HEK293T (cell line): ENCODE measurements around the gene SLC22A16.
"Not testable (repeated sequence)": the region's sequence is repeated elsewhere in the genome, so short reads cannot be mapped to it uniquely, and the experiment has no call there.

Experiments used
- CTCF ChIA-PET: fragments of 350-600 bp; formaldehyde crosslinking; extraction: SDS; loops from one replicate; lab custom pipeline; 2021; ENCODE audit warnings: antibody characterized with exemption, inconsistent platforms; lab: Yijun Ruan, JAX
- POLR2A ChIA-PET: fragments of 350-600 bp; formaldehyde crosslinking; extraction: SDS; loops from one replicate; lab custom pipeline; 2020; ENCODE audit warnings: antibody characterized with exemption, inconsistent platforms; lab: Yijun Ruan, JAX
- DNase-seq: peaks from one replicate; pipeline ENCODE4 v3.0.0; 2012; ENCODE audit warnings: mixed read lengths; ENCODE audit errors: extremely low spot score
- ARNT ChIP-seq: fragments of 450-650 bp; IDR thresholded peaks from 2 replicates; pipeline ENCODE4 v1.6.1; 2017; ENCODE audit warnings: mild to moderate bottlenecking
- BHLHE40 ChIP-seq: fragments of 450-650 bp; IDR thresholded peaks from 2 replicates; pipeline ENCODE4 v1.6.1; 2016; ENCODE audit warnings: mild to moderate bottlenecking, moderate library complexity, borderline replicate concordance
- CTBP1 ChIP-seq: fragments of 450-650 bp; IDR thresholded peaks from 2 replicates; pipeline ENCODE4 v1.6.1; 2016; ENCODE audit warnings: borderline replicate concordance
- ELF4 ChIP-seq: fragments of 450-650 bp; IDR thresholded peaks from 2 replicates; pipeline ENCODE4 v1.6.1; 2017; ENCODE audit warnings: antibody characterized with exemption
- FOXA1 ChIP-seq: fragments of 450-650 bp; IDR thresholded peaks from 2 replicates; pipeline ENCODE4 v1.6.1; 2016; ENCODE audit warnings: mild to moderate bottlenecking
- FOXK2 ChIP-seq: fragments of 450-650 bp; IDR thresholded peaks from 2 replicates; pipeline ENCODE4 v1.6.1; 2016; ENCODE audit warnings: mild to moderate bottlenecking
- FOXM1 ChIP-seq: fragments of 450-650 bp; IDR thresholded peaks from 2 replicates; pipeline ENCODE4 v1.6.1; 2017; ENCODE audit warnings: mild to moderate bottlenecking, borderline replicate concordance
- HDGF ChIP-seq: fragments of 450-650 bp; IDR thresholded peaks from 2 replicates; pipeline ENCODE4 v1.6.1; 2017; ENCODE audit warnings: antibody characterized with exemption, borderline replicate concordance
- L3MBTL2 ChIP-seq: fragments of 450-650 bp; conservative IDR thresholded peaks from 2 replicates; pipeline ENCODE4 v1.6.1; 2016; ENCODE audit warnings: mild to moderate bottlenecking
- LEF1 ChIP-seq: fragments of 450-650 bp; IDR thresholded peaks from 2 replicates; pipeline ENCODE4 v1.6.1; 2017; ENCODE audit warnings: mild to moderate bottlenecking, borderline replicate concordance
- NFRKB ChIP-seq: fragments of 450-650 bp; IDR thresholded peaks from 2 replicates; pipeline ENCODE4 v1.6.1; 2016; ENCODE audit warnings: mild to moderate bottlenecking, moderate library complexity
- SP1 ChIP-seq: fragments of 450-650 bp; IDR thresholded peaks from 2 replicates; pipeline ENCODE4 v1.6.1; 2017
- SUZ12 ChIP-seq: fragments of 450-650 bp; IDR thresholded peaks from 2 replicates; pipeline ENCODE4 v1.6.1; 2016; ENCODE audit warnings: mild to moderate bottlenecking
- TARDBP ChIP-seq: fragments of 450-650 bp; IDR thresholded peaks from 2 replicates; pipeline ENCODE4 v1.6.1; 2016
- ZNF384 ChIP-seq: fragments of 450-650 bp; IDR thresholded peaks from 2 replicates; pipeline ENCODE4 v1.6.1; 2016
- TF ChIP-seq, protein P1 (sequence below): fragments of 450-650 bp; IDR thresholded peaks from 2 replicates; pipeline ENCODE4 v1.6.1; 2016

The SLC22A16 gene

DNA sequence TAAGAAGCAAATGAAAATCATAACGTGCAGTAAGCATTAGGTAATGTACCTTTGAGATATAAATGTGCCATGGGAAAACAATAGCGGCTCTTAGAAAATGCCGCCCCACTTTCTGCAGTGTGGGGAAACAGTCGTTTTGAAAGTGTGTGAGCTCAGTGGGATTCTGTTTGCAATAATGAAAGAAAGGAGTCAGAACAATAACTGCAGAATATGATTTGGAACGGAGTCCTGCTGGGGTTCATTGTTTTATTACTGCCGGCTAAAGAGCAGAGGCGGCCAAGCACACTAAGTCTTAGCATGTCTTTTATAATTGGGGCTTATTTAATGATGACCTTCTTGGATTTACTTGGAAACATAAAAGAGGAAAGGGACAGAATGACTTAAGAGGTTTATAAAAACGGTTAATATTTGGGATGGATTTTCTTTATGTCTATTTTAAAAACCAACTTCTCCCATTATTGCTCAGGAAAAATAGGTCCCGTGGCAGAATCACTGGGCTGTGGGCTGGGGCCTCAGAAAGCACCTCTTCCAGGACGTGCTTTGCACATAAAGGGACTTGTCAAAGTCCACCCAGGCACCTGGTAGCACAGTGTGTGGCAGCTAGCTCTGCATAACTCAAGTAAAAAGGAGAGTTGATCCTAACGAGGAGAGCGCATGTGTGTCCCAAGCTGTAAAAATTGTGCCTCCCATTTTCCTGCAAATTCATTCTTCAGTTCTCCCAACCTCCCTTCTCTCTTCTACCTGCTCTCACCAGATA lies 44.0 kb upstream of the SLC22A16 start:
- ChIA-PET POLR2A (no interaction called here), CTCF (no interaction called here)
- no peak for DNase-seq
- TF ChIP-seq FOXA1 (no peak), CTBP1 (no peak), HDGF (no peak), NFRKB (no peak), ZNF384 (no peak), FOXK2 (no peak), L3MBTL2 (no peak), FOXM1 (no peak), ELF4 (no peak), SP1 (no peak), BHLHE40 (no peak), TARDBP (no peak), SUZ12 (no peak), LEF1 (no peak), ARNT (no peak)
- TF ChIP-seq, protein P1, sequence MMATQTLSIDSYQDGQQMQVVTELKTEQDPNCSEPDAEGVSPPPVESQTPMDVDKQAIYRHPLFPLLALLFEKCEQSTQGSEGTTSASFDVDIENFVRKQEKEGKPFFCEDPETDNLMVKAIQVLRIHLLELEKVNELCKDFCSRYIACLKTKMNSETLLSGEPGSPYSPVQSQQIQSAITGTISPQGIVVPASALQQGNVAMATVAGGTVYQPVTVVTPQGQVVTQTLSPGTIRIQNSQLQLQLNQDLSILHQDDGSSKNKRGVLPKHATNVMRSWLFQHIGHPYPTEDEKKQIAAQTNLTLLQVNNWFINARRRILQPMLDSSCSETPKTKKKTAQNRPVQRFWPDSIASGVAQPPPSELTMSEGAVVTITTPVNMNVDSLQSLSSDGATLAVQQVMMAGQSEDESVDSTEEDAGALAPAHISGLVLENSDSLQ: no peak

DNA sequence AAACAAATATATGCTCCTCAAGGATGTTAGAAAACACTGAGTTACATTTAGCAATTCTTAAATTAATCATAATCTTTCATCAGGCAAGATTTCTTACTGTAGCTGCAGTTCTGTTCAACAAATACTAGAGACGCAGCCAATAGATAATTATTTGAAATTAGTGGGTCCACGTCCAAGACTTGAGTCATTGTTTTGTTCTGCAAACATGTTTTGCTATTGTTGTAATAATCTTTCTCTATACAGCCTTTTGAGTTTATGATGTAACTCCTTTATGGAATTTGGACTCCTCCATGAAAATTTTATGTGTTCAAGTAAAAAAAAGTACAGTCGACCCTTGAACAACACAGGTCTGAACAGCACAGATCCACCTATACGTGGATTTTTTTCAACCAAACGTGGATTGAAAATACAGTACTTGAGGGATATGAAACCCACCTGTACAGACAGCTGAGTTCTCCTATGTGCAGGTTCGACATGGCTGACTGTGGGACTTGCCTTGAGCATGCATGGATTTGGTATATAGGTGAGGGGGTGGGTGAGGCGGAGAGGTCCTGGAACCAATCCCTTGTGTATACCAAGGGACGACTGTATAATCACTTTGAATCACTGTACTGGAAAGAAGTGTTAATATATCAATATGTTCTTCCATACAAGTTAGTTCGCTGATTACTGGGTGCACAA lies 41.3 kb upstream of the SLC22A16 start:
- no peak for DNase-seq
- CTCF ChIA-PET: interaction anchor here (0.6 to 1.3 kb wide), 6 partner anchors 11 to 476 kb away, joined by 3 to 5 read pairs (median 4); no protein-coding TSS in a partner anchor
- no peak for TF ChIP-seq ZNF384
- TF ChIP-seq LEF1: no peak
- TF ChIP-seq BHLHE40: no peak
- TF ChIP-seq ARNT: no peak
- TF ChIP-seq FOXA1: no peak
- TF ChIP-seq SUZ12: no peak
- TF ChIP-seq ELF4: no peak
- no peak for TF ChIP-seq HDGF
- TF ChIP-seq, protein P1: no peak
- TF ChIP-seq FOXK2: no peak
- no peak for TF ChIP-seq SP1
- POLR2A ChIA-PET: no interaction called here

DNA sequence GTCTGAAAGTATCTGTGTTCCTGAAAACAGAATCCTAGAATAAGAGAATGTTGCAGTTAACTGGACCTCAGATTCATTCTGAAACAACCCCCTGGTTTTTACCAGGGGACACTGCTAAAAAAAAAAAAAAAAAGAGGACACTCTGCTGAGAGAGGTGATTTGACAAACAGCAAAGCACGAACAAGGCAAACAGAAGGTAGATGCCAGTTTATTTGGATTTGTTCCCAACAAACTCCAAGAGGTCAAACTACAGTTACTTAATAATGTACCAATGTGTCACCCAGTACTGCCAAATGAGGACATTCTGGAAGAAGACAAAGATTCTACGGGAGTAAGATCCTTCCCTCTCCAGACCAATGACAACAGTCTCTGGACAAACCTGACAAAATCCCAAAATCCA lies 40.6 kb upstream of the SLC22A16 start:
- TF ChIP-seq CTBP1 (no peak), LEF1 (no peak), NFRKB (no peak)
- TF ChIP-seq, protein P1: no peak
- CTCF ChIA-PET: no interaction called here
- DNase-seq: no peak
- POLR2A ChIA-PET: no interaction called here

DNA sequence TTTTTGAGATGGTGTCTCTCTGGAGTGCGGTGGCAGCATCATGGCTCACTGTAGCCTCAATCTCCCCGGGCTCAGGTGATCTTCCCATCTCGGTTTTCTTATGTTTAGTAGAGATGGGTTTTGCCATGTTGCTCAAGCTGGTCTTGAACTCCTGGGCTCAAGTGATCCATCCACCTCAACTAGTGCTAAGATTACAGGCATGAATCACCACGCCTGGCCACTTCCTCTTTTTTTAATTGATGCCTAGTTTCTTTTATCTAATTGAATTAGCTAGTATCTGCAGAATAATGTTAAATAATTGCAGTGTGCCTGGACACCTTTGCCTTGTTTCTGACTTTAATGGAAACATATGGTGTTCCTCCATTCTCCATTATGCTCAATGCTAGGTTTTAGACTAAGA lies 38.4 kb upstream of the SLC22A16 start:
- no peak for DNase-seq
- ChIA-PET CTCF (interaction anchor here (0.7 kb wide), 1 partner anchor 154 kb away, joined by 4 read pairs; no protein-coding TSS in a partner anchor), POLR2A (no interaction called here)
- no peak for TF ChIP-seq ELF4

DNA sequence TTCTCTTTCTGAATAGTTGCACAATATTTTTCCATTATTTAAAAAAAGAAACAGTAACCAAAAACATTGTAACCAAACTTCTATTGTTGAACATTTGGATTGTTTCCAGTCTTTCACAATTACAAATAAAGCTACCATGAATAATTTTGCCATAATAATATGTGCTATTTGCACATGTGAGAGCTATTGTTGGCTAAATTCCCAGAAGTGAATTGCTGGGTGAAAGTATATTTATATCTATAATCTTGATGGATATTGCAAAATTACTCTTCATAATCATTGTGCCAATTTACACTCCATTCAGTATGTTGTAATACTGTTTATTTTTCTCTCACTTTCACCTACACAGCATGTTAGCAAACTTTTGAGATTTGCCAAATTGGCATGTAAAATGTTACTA lies 36.6 kb upstream of the SLC22A16 start:
- TF ChIP-seq, protein P1: no peak
- TF ChIP-seq ZNF384 (no peak), NFRKB (no peak), BHLHE40 (no peak)
- CTCF ChIA-PET: no interaction called here
- no peak for DNase-seq
- POLR2A ChIA-PET: no interaction called here

DNA sequence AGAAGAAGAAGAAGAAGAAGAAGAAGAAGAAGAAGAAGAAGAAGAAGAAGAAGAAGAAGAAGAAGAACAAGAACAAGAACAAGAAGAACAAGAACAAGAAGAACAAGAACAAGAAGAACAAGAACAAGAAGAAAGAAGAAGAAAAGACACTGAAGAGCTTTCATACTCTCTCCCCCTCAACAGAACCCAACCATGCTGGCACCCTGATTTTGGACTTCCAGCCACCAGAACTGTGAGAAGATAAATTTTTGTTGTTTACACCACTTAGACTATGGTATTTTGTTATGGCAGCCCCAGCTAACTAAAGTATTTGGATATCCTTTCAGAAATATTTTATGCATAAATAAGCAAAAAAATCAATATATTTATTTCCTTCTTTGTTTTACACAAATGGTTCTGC lies 36.1 kb upstream of the SLC22A16 start:
- DNase-seq, CTCF ChIA-PET, POLR2A ChIA-PET: not testable (repeated sequence)
